BLaER1 (cell line): ENCODE measurements around the gene DNAJC25.
A peak's percentile ranks its signal among the peaks of the same experiment; 100 is the strongest.
"Not testable (repeated sequence)": the region's sequence is repeated elsewhere in the genome, so short reads cannot be mapped to it uniquely, and the experiment has no call there.

Experiments used
- H3K27ac ChIP-seq: shearing (Covaris generic); formaldehyde crosslinking; 2 replicates; pipeline ENCODE4 v1.8.1; 2022
- H3K27me3 ChIP-seq: shearing (Covaris generic); formaldehyde crosslinking; 2 replicates; pipeline ENCODE4 v1.8.1; 2022
- H3K36me3 ChIP-seq: shearing (Covaris generic); formaldehyde crosslinking; 2 replicates; pipeline ENCODE4 v1.8.1; 2022
- H3K4me1 ChIP-seq: shearing (Covaris generic); formaldehyde crosslinking; 2 replicates; pipeline ENCODE4 v1.8.1; 2022
- H3K4me2 ChIP-seq: shearing (Covaris generic); formaldehyde crosslinking; 2 replicates; pipeline ENCODE4 v1.8.1; 2022
- H3K4me3 ChIP-seq: shearing (Covaris generic); formaldehyde crosslinking; 2 replicates; pipeline ENCODE4 v1.8.1; 2022
- H3K9ac ChIP-seq: shearing (Covaris generic); formaldehyde crosslinking; 2 replicates; pipeline ENCODE4 v1.8.1; 2022
- H3K9me3 ChIP-seq: shearing (Covaris generic); formaldehyde crosslinking; 2 replicates; pipeline ENCODE4 v1.8.1; 2022
- H4K20me1 ChIP-seq: shearing (Covaris generic); formaldehyde crosslinking; 2 replicates; pipeline ENCODE4 v1.8.1; 2022
- Cebpa-rat ChIP-seq: shearing (Covaris generic); IDR thresholded peaks from 2 replicates; pipeline ENCODE4 v1.8.1; 2022

DNAJC25 gene

GRCh38 chr9:111662576-111663300 lies 31.6 kb downstream of the DNAJC25 start:
- Histone ChIP-seq H3K4me1 (peaks cover 22% of the 10 kb centered on the region), H3K9ac (peak overlapping the region; percentile 88), H3K4me2 (peak overlapping the region; percentile 94), H3K27ac (peak overlapping the region; percentile 81), H3K27me3 (no peaks in the 10 kb centered on the region), H3K4me3 (peak overlapping the region; percentile 91), H3K36me3 (peaks cover 36% of the 10 kb centered on the region), H3K9me3 (no peaks in the 10 kb centered on the region), H4K20me1 (peaks cover 50% of the 10 kb centered on the region)
- TF ChIP-seq Cebpa-rat: no peak

- no peak for TF ChIP-seq Cebpa-rat
- Histone ChIP-seq H3K9ac (peak overlapping the region; percentile 88), H3K4me2 (peak overlapping the region; percentile 94), H3K4me1 (peaks cover 22% of the 10 kb centered on the region), H3K36me3 (peaks cover 41% of the 10 kb centered on the region), H3K9me3 (no peaks in the 10 kb centered on the region), H3K27me3 (no peaks in the 10 kb centered on the region), H3K4me3 (peak overlapping the region; percentile 91), H3K27ac (peak overlapping the region; percentile 81; the same call in 1 of the 2 replicates), H4K20me1 (peaks cover 53% of the 10 kb centered on the region)
Observed at GRCh38 chr9:111663301-111663823, 32.2 kb downstream of the DNAJC25 start.

- peaks cover 7% of the 10 kb centered on the region for H3K4me1 ChIP-seq
- no peak for TF ChIP-seq Cebpa-rat
- no peak overlapping the region for H3K27ac ChIP-seq
- no peak overlapping the region for H3K9ac ChIP-seq
- no peak overlapping the region for H3K4me3 ChIP-seq
- H3K36me3 ChIP-seq: peaks cover 62% of the 10 kb centered on the region
- H3K4me2 ChIP-seq: no peak overlapping the region
- peaks cover 50% of the 10 kb centered on the region for H4K20me1 ChIP-seq
- no peaks in the 10 kb centered on the region for H3K27me3 ChIP-seq
- H3K9me3 ChIP-seq: no peaks in the 10 kb centered on the region
Observed at GRCh38 chr9:111668026-111668573, 37.0 kb downstream of the DNAJC25 start.

DNA sequence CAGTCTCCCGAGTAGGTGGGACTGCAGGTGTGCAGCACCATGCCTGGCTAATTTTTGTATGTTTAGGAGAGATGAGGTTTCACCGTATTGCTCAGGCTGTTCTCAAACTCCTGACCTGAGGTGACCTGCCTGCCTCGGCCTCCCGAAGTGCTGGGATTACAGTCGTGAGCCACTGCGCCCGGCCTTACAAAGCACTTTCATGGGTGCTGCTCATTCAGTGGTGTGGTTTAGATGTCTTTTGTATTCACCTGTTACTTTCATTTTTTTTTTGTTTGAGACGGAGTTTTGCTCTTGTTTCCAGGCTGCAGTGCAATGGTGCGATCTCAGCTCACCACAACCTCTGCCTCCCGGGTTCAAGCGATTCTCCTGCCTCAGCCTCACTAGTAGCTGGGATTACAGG lies 37.5 kb downstream of the DNAJC25 start:
- not testable (repeated sequence) for H3K9ac ChIP-seq, H3K27ac ChIP-seq, H3K4me1 ChIP-seq, H3K9me3 ChIP-seq, H3K4me2 ChIP-seq, H3K4me3 ChIP-seq, H3K27me3 ChIP-seq
- Histone ChIP-seq H3K36me3 (peaks cover 62% of the 10 kb centered on the region), H4K20me1 (peaks cover 45% of the 10 kb centered on the region)

DNA sequence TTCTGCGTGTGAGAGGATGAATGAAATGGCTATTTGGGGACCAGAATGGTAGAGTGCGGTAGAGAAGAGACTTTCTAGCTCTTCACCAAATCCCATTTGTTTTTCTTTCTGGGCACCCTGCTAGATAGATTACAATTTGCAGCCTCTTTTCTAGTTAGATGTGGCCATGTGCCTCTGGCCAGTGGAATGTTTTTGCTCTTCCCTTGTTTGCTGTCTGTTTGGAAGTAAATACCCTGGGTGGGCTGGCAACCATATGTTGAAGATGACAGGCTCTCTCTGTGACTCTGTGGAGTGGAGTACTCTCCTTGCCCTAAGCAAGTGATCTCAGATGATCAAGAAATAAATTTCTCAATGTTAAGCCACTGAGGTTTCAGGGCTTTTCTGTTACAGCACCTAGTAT lies 43.2 kb downstream of the DNAJC25 start:
- peaks cover 47% of the 10 kb centered on the region for H3K36me3 ChIP-seq
- H3K4me2 ChIP-seq: no peak overlapping the region
- no peak overlapping the region for H3K9ac ChIP-seq
- H3K27ac ChIP-seq: no peak overlapping the region
- TF ChIP-seq Cebpa-rat: no peak
- H3K9me3 ChIP-seq: no peaks in the 10 kb centered on the region
- H3K4me1 ChIP-seq: no peaks in the 10 kb centered on the region
- H3K4me3 ChIP-seq: no peak overlapping the region
- H4K20me1 ChIP-seq: no peaks in the 10 kb centered on the region
- no peaks in the 10 kb centered on the region for H3K27me3 ChIP-seq

DNA sequence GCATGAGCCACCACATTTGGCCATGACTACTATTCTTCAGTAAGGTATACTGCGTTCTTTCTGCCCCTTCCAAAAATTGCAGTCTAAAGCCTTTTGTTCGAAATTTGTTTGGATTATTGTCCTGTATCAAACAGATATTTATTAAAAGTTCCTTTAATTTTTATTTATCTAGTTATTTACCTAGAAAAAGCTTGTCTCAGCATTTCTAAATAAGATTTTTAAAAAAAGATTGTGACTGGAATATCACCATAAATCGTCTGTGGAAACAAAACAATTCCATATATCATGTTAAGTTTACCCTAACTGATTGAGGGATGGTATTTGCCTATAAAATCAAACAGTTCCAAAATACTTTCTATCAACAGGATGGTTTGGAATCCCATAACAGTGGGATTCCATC lies 45.0 kb downstream of the DNAJC25 start:
- H3K4me2 ChIP-seq: no peak overlapping the region
- H3K27me3 ChIP-seq: no peaks in the 10 kb centered on the region
- H3K4me1 ChIP-seq: no peaks in the 10 kb centered on the region
- TF ChIP-seq Cebpa-rat: no peak
- H3K36me3 ChIP-seq: peaks cover 54% of the 10 kb centered on the region
- H3K27ac ChIP-seq: no peak overlapping the region
- no peak overlapping the region for H3K9ac ChIP-seq
- peaks cover 3% of the 10 kb centered on the region; the same call in 1 of the 2 replicates for H3K9me3 ChIP-seq
- H3K4me3 ChIP-seq: no peak overlapping the region
- H4K20me1 ChIP-seq: no peaks in the 10 kb centered on the region

DNA sequence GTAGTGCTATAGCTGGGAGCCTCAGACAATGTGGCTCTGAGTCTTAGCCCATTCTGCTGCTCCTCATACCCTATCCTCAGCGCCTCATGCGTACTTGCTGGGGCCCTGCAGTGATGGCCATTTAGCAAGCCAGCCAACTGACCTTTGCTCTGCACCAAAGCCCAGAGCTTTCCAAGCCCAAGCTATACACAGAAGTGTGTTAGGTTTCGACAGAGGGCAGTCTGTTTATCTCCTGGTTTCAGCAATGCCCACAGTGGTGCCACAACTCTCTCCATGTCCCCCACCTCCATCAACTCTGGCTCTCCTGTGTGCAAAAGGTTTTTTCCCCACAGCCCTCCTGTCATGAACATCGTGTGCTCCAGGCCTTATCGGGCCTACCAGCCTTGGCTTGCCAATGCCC lies 47.2 kb downstream of the DNAJC25 start:
- Histone ChIP-seq H3K9ac (no peak overlapping the region), H3K4me2 (no peak overlapping the region), H3K4me1 (no peaks in the 10 kb centered on the region), H3K9me3 (peaks cover 11% of the 10 kb centered on the region), H3K36me3 (peaks cover 50% of the 10 kb centered on the region), H4K20me1 (no peaks in the 10 kb centered on the region), H3K4me3 (no peak overlapping the region), H3K27me3 (no peaks in the 10 kb centered on the region), H3K27ac (no peak overlapping the region)
- TF ChIP-seq Cebpa-rat: no peak

DNA sequence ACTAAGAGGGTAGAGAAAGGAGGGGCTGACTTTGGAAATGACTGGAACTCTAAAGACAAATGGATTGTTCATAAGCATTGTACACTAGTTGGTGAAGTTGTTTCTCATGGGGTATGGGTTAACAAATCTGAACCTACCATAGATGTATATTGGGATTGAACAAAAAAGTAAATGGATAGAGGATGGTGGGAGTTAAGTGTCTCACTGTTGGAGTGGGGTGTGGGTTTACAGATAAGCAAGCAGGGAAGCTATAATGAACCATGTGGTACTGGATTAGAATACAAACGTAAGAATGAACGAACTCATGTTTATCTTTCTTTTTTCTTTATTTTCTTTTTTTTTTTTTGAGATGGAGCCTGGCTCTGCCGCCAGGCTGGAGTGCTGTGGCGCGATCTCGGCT lies 48.1 kb downstream of the DNAJC25 start:
- H3K27me3 ChIP-seq: no peaks in the 10 kb centered on the region
- no peaks in the 10 kb centered on the region for H4K20me1 ChIP-seq
- no peaks in the 10 kb centered on the region for H3K4me1 ChIP-seq
- H3K4me2 ChIP-seq: no peak overlapping the region
- H3K9me3 ChIP-seq: peaks cover 11% of the 10 kb centered on the region
- no peak overlapping the region for H3K4me3 ChIP-seq
- H3K36me3 ChIP-seq: peaks cover 55% of the 10 kb centered on the region
- TF ChIP-seq Cebpa-rat: no peak
- no peak overlapping the region for H3K27ac ChIP-seq
- no peak overlapping the region for H3K9ac ChIP-seq

DNA sequence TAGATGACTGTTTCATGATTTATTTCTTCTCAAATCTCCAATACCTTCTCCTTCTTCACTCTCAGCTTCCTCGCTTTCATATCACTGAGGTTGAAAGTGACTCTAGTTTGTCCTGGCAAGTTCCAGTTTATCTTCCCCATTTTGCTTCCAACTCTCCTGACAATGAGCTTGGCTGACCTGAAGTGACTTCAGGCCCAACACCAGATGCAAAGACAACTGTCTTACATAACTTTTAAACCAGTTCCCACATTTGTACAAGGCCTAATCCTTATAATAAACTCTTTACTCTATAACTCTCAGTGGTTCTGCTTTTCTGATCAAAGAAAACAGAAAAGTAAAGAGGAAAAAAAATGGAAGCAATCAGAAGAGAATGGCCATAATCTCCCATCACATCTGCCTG lies 52.3 kb downstream of the DNAJC25 start:
- TF ChIP-seq Cebpa-rat: no peak
- Histone ChIP-seq H3K4me3 (no peak overlapping the region), H3K36me3 (peaks cover 26% of the 10 kb centered on the region), H3K27me3 (no peaks in the 10 kb centered on the region), H3K4me1 (no peaks in the 10 kb centered on the region), H3K27ac (no peak overlapping the region), H3K4me2 (no peak overlapping the region), H3K9ac (no peak overlapping the region), H3K9me3 (peaks cover 11% of the 10 kb centered on the region), H4K20me1 (no peaks in the 10 kb centered on the region)

DNA sequence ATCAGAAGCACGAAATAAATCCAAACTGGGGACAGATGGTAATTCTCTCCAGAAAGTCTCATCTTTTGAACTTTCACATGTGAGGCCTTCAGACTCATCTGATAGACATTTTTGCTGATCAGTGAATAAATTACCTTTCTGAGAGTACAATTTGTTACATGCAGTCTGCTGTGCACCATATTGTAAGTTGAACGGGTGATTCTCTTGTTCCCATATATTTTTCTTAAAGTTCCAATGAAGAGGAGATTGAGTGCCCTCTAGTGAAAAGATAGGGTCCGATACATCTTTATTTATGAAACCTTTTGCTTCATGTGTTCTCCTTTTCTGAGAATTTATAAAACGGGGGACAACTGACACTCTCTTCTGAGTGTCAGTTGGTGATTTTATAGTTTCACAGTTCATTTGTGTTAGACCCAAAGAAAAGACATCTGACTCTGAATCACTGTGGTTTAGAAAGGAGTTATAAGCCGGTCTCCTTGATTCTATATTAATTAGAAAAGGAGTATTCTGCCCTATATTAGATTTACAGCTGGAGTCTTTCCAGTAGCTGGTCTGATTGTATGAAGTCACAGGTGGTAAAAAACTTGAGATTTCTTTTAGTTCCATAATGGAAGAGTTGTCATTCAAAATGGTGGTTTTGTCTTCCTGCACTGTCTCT lies 60.7 kb downstream of the DNAJC25 start:
- Histone ChIP-seq H4K20me1 (no peaks in the 10 kb centered on the region), H3K27me3 (no peaks in the 10 kb centered on the region), H3K9ac (no peak overlapping the region), H3K4me3 (no peak overlapping the region), H3K4me2 (no peak overlapping the region), H3K4me1 (no peaks in the 10 kb centered on the region), H3K27ac (no peak overlapping the region), H3K9me3 (no peaks in the 10 kb centered on the region), H3K36me3 (no peaks in the 10 kb centered on the region)
- TF ChIP-seq Cebpa-rat: no peak
